HEK293 (cell line): Measurements from ENCODE around the gene ABLIM2.

Experiments
- REST ChIP-seq: fragments of 450-650 bp; formaldehyde crosslinking; IDR thresholded peaks from 2 replicates; pipeline ENCODE4 v1.5.1; 2016; ENCODE audit warnings: missing biosample characterization, missing genetic modification characterization
- YY1 ChIP-seq: fragments of 450-650 bp; formaldehyde crosslinking; IDR thresholded peaks from 2 replicates; pipeline ENCODE4 v1.5.1; 2018; ENCODE audit warnings: missing biosample characterization, missing genetic modification characterization
- ZBTB11 ChIP-seq: fragments of 450-650 bp; formaldehyde crosslinking; conservative IDR thresholded peaks from 2 replicates; pipeline ENCODE4 v1.5.1; 2016; ENCODE audit warnings: low read depth, missing biosample characterization, missing genetic modification characterization
- ZNF311 ChIP-seq: fragments of 450-650 bp; formaldehyde crosslinking; IDR thresholded peaks from 2 replicates; pipeline ENCODE4 v1.5.1; 2017; ENCODE audit warnings: missing biosample characterization, missing genetic modification characterization, borderline replicate concordance
- ZNF776 ChIP-seq: fragments of 450-650 bp; formaldehyde crosslinking; IDR thresholded peaks from 2 replicates; pipeline ENCODE4 v1.5.0; 2017; ENCODE audit warnings: missing biosample characterization, missing genetic modification characterization, borderline replicate concordance
- TF ChIP-seq, protein P1 (sequence below): fragments of 450-650 bp; IDR thresholded peaks from 2 replicates; pipeline ENCODE4 v1.5.1; 2018; ENCODE audit warnings: missing biosample characterization, mild to moderate bottlenecking, missing genetic modification characterization
- TF ChIP-seq, protein P2 (sequence below): fragments of 450-650 bp; formaldehyde crosslinking; IDR thresholded peaks from 2 replicates; pipeline ENCODE4 v1.5.1; 2016; ENCODE audit warnings: missing biosample characterization, missing genetic modification characterization
- TF ChIP-seq, protein P3 (sequence below): fragments of 450-650 bp; formaldehyde crosslinking; IDR thresholded peaks from 2 replicates; pipeline ENCODE4 v1.5.1; 2016; ENCODE audit warnings: missing biosample characterization, missing genetic modification characterization

DNA sequence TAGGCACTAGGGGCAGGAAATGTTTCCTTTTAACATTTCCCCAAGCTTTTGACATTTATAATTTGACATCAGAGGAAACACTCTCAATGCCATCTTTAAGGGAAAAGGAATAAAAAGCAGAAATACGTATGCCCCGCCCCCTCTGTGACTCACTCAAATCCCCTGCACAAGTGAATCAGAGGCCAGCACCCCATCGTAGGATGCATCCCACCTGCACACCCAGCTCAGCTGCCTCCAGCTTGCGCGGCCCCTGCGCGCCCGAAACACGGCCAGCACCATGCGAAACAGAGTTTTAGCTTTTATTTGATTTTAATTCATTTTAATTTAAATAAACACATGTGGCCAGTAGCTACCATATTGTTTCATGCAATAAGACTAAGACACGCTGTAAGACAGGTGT, 29.5 kb downstream of the ABLIM2 start:
- TF ChIP-seq, protein P1, sequence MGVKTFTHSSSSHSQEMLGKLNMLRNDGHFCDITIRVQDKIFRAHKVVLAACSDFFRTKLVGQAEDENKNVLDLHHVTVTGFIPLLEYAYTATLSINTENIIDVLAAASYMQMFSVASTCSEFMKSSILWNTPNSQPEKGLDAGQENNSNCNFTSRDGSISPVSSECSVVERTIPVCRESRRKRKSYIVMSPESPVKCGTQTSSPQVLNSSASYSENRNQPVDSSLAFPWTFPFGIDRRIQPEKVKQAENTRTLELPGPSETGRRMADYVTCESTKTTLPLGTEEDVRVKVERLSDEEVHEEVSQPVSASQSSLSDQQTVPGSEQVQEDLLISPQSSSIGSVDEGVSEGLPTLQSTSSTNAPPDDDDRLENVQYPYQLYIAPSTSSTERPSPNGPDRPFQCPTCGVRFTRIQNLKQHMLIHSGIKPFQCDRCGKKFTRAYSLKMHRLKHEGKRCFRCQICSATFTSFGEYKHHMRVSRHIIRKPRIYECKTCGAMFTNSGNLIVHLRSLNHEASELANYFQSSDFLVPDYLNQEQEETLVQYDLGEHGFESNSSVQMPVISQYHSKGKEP (tag by site-specific recombination) = no peak
- TF ChIP-seq ZNF776 (no peak), REST (tag by site-specific recombination) (no peak), ZBTB11 (tag by site-specific recombination) (no peak), ZNF311 (no peak), YY1 (tag by site-specific recombination) (no peak)
- TF ChIP-seq, protein P2, sequence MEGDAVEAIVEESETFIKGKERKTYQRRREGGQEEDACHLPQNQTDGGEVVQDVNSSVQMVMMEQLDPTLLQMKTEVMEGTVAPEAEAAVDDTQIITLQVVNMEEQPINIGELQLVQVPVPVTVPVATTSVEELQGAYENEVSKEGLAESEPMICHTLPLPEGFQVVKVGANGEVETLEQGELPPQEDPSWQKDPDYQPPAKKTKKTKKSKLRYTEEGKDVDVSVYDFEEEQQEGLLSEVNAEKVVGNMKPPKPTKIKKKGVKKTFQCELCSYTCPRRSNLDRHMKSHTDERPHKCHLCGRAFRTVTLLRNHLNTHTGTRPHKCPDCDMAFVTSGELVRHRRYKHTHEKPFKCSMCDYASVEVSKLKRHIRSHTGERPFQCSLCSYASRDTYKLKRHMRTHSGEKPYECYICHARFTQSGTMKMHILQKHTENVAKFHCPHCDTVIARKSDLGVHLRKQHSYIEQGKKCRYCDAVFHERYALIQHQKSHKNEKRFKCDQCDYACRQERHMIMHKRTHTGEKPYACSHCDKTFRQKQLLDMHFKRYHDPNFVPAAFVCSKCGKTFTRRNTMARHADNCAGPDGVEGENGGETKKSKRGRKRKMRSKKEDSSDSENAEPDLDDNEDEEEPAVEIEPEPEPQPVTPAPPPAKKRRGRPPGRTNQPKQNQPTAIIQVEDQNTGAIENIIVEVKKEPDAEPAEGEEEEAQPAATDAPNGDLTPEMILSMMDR (tag by site-specific recombination) = no peak
- TF ChIP-seq, protein P3, sequence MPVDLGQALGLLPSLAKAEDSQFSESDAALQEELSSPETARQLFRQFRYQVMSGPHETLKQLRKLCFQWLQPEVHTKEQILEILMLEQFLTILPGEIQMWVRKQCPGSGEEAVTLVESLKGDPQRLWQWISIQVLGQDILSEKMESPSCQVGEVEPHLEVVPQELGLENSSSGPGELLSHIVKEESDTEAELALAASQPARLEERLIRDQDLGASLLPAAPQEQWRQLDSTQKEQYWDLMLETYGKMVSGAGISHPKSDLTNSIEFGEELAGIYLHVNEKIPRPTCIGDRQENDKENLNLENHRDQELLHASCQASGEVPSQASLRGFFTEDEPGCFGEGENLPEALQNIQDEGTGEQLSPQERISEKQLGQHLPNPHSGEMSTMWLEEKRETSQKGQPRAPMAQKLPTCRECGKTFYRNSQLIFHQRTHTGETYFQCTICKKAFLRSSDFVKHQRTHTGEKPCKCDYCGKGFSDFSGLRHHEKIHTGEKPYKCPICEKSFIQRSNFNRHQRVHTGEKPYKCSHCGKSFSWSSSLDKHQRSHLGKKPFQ (tag by site-specific recombination) = no peak
